HEK293T (cell line): ENCODE results near the gene CDH19.

Experiments used
- CTCF ChIA-PET: fragments of 350-600 bp; formaldehyde crosslinking; extraction: SDS; loops from one replicate; lab custom pipeline; 2021; ENCODE audit warnings: antibody characterized with exemption, inconsistent platforms; lab: Yijun Ruan, JAX
- POLR2A ChIA-PET: fragments of 350-600 bp; formaldehyde crosslinking; extraction: SDS; loops from one replicate; lab custom pipeline; 2020; ENCODE audit warnings: antibody characterized with exemption, inconsistent platforms; lab: Yijun Ruan, JAX
- DNase-seq: peaks from one replicate; pipeline ENCODE4 v3.0.0; 2012; ENCODE audit warnings: mixed read lengths; ENCODE audit errors: extremely low spot score
- ARNT ChIP-seq: fragments of 450-650 bp; IDR thresholded peaks from 2 replicates; pipeline ENCODE4 v1.6.1; 2017; ENCODE audit warnings: mild to moderate bottlenecking
- BHLHE40 ChIP-seq: fragments of 450-650 bp; IDR thresholded peaks from 2 replicates; pipeline ENCODE4 v1.6.1; 2016; ENCODE audit warnings: mild to moderate bottlenecking, moderate library complexity, borderline replicate concordance
- CTBP1 ChIP-seq: fragments of 450-650 bp; IDR thresholded peaks from 2 replicates; pipeline ENCODE4 v1.6.1; 2016; ENCODE audit warnings: borderline replicate concordance
- ELF4 ChIP-seq: fragments of 450-650 bp; IDR thresholded peaks from 2 replicates; pipeline ENCODE4 v1.6.1; 2017; ENCODE audit warnings: antibody characterized with exemption
- FOXA1 ChIP-seq: fragments of 450-650 bp; IDR thresholded peaks from 2 replicates; pipeline ENCODE4 v1.6.1; 2016; ENCODE audit warnings: mild to moderate bottlenecking
- FOXK2 ChIP-seq: fragments of 450-650 bp; IDR thresholded peaks from 2 replicates; pipeline ENCODE4 v1.6.1; 2016; ENCODE audit warnings: mild to moderate bottlenecking
- FOXM1 ChIP-seq: fragments of 450-650 bp; IDR thresholded peaks from 2 replicates; pipeline ENCODE4 v1.6.1; 2017; ENCODE audit warnings: mild to moderate bottlenecking, borderline replicate concordance
- HDGF ChIP-seq: fragments of 450-650 bp; IDR thresholded peaks from 2 replicates; pipeline ENCODE4 v1.6.1; 2017; ENCODE audit warnings: antibody characterized with exemption, borderline replicate concordance
- L3MBTL2 ChIP-seq: fragments of 450-650 bp; conservative IDR thresholded peaks from 2 replicates; pipeline ENCODE4 v1.6.1; 2016; ENCODE audit warnings: mild to moderate bottlenecking
- LEF1 ChIP-seq: fragments of 450-650 bp; IDR thresholded peaks from 2 replicates; pipeline ENCODE4 v1.6.1; 2017; ENCODE audit warnings: mild to moderate bottlenecking, borderline replicate concordance
- NFRKB ChIP-seq: fragments of 450-650 bp; IDR thresholded peaks from 2 replicates; pipeline ENCODE4 v1.6.1; 2016; ENCODE audit warnings: mild to moderate bottlenecking, moderate library complexity
- PKNOX1 ChIP-seq: fragments of 450-650 bp; IDR thresholded peaks from 2 replicates; pipeline ENCODE4 v1.6.1; 2016
- SP1 ChIP-seq: fragments of 450-650 bp; IDR thresholded peaks from 2 replicates; pipeline ENCODE4 v1.6.1; 2017
- SUZ12 ChIP-seq: fragments of 450-650 bp; IDR thresholded peaks from 2 replicates; pipeline ENCODE4 v1.6.1; 2016; ENCODE audit warnings: mild to moderate bottlenecking
- TARDBP ChIP-seq: fragments of 450-650 bp; IDR thresholded peaks from 2 replicates; pipeline ENCODE4 v1.6.1; 2016
- ZNF384 ChIP-seq: fragments of 450-650 bp; IDR thresholded peaks from 2 replicates; pipeline ENCODE4 v1.6.1; 2016

CDH19 gene

GRCh38 chr18:66523219-66523991, 80.5 kb downstream of the CDH19 start:
- DNase-seq: peak; percentile 4
- TF ChIP-seq FOXM1: no peak
- TF ChIP-seq BHLHE40: no peak
- TF ChIP-seq SUZ12: no peak
- no peak for TF ChIP-seq TARDBP
- no peak for TF ChIP-seq HDGF
- no peak for TF ChIP-seq FOXA1
- ChIA-PET CTCF (no interaction called here), POLR2A (no interaction called here)

GRCh38 chr18:66513996-66514395, 89.9 kb downstream of the CDH19 start:
- CTCF ChIA-PET: no interaction called here
- POLR2A ChIA-PET: no interaction called here
- TF ChIP-seq FOXM1 (no peak), TARDBP (no peak), HDGF (no peak), ARNT (no peak), CTBP1 (no peak), SUZ12 (no peak), NFRKB (no peak), BHLHE40 (no peak), FOXK2 (no peak), PKNOX1 (no peak)
- no peak for DNase-seq

- ChIA-PET CTCF (no interaction called here), POLR2A (no interaction called here)
- no peak for DNase-seq
- TF ChIP-seq FOXA1 (no peak), HDGF (no peak), SUZ12 (no peak), NFRKB (no peak)
Measured at GRCh38 chr18:66511792-66512191, 92.1 kb downstream of the CDH19 start.

- CTCF ChIA-PET: no interaction called here
- no peak for DNase-seq
- POLR2A ChIA-PET: no interaction called here
- TF ChIP-seq FOXM1 (no peak), SUZ12 (no peak), ARNT (no peak), LEF1 (no peak)
Measured at GRCh38 chr18:66511289-66511688, 92.6 kb downstream of the CDH19 start.

- CTCF ChIA-PET: no interaction called here
- TF ChIP-seq SUZ12 (no peak), L3MBTL2 (no peak), FOXA1 (no peak), HDGF (no peak), CTBP1 (no peak), PKNOX1 (no peak), LEF1 (no peak), SP1 (no peak), ELF4 (no peak), FOXK2 (no peak), ZNF384 (no peak), TARDBP (no peak), BHLHE40 (no peak), NFRKB (no peak), ARNT (no peak), FOXM1 (no peak)
- POLR2A ChIA-PET: no interaction called here
- no peak for DNase-seq
Measured at GRCh38 chr18:66510357-66511045, 93.4 kb downstream of the CDH19 start.

GRCh38 chr18:66508937-66509336, 95.0 kb downstream of the CDH19 start:
- DNase-seq: no peak
- TF ChIP-seq FOXA1 (no peak), TARDBP (no peak), CTBP1 (no peak)
- CTCF ChIA-PET: no interaction called here
- POLR2A ChIA-PET: no interaction called here

- TF ChIP-seq FOXA1: no peak
- TF ChIP-seq BHLHE40: no peak
- TF ChIP-seq SP1: no peak
- no peak for TF ChIP-seq LEF1
- TF ChIP-seq TARDBP: no peak
- TF ChIP-seq L3MBTL2: no peak
- TF ChIP-seq CTBP1: no peak
- TF ChIP-seq PKNOX1: no peak
- TF ChIP-seq ELF4: no peak
- no peak for TF ChIP-seq ZNF384
- TF ChIP-seq SUZ12: no peak
- TF ChIP-seq FOXM1: no peak
- TF ChIP-seq NFRKB: no peak
- TF ChIP-seq HDGF: no peak
- TF ChIP-seq FOXK2: no peak
- TF ChIP-seq ARNT: no peak
- no peak for DNase-seq
- ChIA-PET CTCF (no interaction called here), POLR2A (no interaction called here)
Measured at GRCh38 chr18:66506178-66506577, 97.7 kb downstream of the CDH19 start.
